NCI-H146 treated with DMSO at 0.1 percent for 48 hours (cell line): Measurements from ENCODE around the gene TCFL5.

Source experiments
- DNase-seq: peaks from one replicate; lab custom pipeline; 2025; ENCODE audit not compliant: unreplicated experiment; lab: John Stamatoyannopoulos, UW

The TCFL5 gene

DNA sequence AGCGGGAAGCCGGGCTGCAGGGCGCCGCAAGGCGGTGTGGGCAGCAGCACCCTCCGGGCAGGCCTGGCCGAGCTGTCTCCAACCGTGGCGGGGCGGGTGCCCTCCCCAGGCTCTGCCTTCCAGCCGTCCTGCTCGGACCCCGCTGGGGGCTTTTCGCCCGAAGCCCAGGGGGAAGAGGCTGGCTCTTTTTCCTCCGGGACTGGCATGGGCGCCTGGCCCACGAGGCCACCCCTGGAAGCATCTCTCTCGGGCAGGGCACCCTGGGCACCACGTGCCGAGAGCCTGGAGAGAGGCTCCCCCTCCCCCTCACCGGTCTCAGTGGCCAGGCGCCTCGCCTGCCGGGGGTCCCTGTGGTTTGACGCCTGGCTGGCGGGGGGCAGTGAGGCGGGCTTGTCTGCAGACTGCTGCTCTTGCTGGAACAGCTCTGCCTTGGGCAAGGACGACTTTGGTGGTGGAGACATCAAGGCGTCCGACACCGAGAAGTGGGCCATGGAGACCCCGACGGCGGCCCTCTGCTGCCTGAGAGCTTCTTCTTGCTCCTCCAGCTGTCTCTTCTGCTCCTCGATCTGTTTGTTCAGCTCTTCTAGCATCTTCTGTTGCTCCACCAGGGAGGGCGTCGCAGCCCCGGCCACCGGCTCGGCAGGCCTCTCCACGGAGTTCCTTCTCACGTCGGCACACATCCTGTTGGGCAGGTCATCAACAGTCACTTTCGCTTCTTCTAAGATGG, 19.5 kb upstream of the TCFL5 start:
- DNase-seq, result no peak

DNA sequence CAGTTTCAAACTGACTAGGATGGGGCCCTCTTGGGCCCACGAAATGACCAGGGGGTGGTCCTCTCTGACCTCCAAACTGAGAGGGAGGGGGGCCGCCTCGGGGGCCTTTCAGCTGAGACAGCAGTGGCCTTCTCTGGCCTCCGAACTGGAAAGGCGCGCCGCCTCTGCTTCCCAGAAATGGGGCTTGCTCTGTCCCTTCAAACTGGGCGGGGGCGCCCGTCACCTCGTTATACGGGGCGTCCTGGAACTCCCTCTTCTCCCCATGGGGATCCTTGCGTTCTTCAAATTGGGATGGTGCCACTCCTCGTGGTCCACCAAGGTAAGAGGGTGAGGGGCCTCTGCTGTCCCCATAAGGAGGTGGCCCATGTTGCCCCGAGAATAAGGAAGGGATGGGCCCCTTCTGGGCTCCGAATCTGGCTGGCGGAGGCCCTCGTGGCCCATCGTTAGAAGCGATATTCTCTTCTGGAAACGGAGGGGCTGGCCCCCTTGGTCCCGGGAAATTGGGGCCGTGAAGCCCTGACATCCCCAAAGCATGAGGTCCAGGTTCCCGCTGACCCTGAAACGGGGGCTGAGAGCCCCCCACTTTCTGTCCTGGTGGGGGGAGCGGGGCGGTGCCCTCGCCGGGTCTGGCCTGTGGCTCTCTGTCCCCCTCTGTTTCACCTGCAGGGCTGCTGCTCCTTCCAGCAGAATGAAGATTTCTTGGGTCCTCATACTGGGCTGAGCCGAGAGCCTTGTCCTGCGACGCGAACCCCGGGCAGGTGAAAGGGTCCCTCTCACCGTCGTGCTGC, 18.7 kb upstream of the TCFL5 start:
- DNase-seq, result no peak

DNA sequence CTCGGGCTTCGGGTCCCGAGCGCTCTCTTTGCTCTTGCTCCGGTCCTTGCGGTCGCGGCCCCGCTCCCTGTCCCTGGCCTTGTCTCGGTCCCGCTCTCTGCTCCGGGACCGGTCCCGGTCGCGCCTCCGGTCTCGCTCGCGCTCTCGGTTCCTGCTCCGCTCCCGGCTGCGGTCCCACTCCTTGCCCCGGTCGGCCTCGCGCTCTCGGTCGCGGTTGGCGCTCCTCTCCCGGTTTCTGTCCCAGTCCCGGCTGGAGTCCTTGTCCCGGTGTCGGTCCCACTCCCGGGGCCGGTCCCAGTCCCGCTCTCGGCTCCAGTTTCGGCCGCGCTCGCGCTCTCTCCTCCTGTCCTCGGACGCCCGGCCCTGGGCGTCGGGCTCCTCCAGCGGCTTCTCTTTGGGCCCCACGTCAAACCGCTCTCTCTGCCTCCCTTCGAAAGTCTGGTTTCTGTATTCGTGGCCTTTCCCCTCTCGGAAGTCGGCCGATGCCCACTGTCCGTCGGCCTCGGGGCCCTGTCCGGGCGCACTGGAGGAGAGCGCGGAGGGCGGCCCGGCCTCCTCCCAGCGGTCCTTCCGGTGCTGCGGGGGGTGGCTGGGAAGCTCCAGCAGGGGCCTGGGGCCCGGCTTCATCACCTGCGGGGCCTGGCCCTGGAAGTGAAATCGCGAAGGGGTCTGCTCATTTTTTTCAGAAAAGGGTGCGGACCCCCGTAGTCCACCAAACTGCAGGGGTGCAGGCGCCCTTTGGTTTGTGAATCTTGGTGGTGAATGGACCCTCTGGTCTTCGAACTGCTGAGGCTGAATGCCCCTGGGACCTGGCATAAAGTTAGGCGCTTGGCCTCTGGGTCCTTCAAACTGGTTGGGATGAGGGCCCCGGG, 17.9 kb upstream of the TCFL5 start:
- DNase-seq, result no peak

DNA sequence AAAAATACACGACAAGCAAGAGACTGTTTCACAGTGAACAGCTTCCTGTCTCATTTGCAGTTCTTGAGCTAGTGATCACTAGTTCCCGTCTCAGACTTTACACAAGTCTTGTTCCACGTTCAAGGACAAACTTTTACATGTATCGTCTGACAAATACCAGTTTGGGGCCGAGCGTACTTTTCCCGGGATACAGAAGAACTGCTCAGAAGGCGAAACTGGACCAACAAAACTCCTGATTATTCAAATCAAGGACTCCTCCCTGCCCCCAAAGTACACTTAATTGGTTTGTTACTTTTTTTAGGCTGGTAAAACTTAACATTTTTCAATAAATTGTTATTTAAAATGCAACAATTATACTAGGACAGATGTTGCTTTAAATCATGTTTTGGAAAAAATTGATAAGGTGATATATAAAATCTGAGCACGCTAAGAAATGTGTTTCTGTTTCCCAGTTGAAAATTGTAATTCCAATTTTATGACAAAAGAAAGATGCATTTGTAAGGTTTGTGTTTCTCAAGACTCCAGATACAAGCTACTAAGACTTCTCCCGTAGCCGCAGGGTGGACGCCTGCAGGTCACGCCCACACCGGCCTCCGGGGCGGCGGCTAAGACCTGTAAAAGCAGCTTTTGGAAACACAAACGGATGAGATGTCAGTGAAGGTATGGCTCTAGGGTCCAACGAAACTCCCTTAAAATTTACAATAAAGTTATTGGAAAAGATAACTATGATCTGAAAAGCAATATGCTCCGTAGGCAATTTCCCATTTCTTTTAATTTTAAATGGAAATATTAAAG, 16.8 kb upstream of the TCFL5 start:
- DNase-seq, result no peak

DNA sequence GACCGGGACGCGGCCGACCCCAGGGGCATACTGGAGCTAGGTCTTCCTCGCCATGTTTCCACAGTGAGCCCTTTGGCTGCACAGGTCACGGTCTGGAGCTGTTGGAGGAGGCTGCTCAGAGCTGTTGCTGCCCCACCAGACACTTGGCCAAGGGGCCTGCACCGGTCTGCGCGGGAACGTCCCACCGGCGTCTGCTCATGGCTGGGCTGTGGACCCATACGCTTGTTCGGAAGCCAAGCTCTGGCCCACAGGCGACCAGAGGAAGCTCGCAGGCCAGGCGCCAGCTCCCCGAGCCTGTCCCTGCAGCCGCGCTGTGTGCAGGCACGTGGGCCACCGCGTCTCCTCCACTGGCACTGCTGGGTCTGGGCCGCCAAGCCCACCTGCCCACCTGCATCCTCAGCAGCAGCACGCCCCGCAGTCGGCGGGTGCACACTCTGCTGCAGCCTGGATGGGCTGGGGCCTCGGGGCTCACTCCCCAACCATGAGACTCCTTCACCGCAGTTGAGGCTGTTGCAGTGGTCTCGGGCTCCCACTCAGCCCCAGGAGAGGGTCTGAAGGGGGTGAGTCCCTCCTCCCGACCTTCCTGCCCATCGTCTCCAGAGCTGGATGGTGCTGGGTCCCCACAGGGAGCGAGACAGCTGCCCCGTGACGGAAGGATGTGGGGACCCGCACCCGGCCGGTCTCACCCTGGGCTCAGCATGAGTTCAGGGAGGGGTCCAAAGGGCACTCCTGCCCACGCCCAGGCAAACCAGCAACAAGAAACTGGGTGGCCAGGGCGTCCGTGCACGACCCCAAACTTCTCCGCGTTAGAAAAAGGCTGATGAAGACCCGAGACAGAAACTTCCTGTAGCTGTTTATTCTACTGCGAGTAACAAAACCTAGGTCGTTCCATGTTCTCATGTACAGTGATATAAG, 15.5 kb upstream of the TCFL5 start:
- no peak for DNase-seq

DNA sequence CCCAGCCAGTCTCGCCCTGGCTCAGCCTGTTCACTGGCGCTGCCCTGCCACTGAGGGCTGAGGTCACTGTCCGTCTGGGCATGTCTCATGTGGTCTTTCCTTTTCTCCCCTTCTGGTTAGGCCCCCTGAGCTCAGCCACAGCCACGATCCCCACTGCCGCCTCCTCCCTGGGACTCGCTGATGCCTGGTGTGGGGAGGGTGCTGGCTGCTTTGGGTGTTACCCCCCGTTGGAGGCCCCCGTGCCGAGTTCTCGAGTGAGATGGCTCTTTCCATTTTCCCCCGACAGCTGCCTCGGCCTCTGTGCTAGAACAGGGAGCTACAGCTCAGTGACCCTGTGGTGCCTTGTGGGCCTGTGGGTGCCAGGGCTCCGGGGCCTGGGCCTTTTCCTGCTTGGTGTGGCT, 14.9 kb upstream of the TCFL5 start:
- DNase-seq, result no peak

DNA sequence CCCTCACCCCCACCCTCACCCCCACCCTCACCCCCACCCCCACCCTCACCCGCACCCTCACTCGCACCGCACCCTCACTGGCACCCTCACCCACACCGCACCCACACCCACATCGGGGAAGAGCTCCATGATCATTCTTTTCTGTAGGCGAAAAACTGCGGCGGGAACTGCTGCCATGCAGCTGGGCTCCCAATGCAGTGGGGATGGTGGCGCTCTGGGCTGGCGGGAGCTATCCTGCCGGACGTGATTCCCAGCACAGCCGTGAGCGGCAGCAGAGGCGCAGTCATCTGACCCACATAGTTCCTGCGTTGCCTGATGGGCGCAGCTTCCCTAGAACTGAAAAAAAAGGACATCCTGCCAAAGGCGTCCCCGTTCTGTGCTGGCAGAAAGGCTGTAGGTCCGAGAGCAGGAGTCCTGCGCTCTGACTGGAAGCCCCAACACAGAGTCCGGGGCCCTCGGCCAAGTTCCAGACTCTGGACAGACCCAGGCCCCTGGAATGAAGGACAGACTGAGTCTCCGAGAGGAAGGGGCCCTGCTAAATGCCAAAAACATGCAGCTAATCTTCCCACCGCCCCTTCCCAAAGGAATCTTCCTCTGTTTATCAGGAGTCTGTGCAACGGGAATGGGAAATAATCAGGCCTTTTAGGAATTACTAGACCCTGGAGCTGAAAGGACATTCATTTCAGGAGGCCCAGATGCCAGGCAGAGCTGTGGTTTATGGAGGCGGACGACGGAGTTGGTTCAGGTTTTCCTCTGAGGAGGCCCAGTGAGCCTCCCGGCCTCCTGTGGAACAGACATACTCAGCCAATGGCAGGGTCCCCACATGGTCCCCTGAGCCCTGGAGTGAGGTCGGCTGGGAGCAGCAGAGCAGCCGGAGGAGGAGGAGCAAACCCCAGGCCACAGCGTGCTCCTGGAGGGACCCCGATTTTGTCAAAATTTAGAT, 14.1 kb upstream of the TCFL5 start:
- peak; percentile 65 for DNase-seq

DNA sequence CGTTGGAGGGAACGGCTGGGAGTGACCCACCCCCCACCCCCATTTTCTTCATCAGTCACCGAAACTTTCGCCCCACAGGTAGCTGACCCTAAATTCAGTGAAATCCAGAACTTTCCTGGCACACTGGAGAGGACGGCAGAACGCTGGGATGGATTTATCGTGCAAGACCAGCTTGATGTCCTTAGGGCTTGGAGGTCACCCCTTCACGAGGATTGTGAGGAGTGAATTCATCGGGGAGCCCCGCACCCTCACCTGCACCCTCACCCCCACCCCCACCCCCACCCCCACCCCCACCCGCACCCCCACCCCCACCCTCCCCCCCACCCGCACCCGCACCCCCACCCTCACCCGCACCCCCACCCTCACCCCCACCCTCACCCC, 13.3 kb upstream of the TCFL5 start:
- no peak for DNase-seq

DNA sequence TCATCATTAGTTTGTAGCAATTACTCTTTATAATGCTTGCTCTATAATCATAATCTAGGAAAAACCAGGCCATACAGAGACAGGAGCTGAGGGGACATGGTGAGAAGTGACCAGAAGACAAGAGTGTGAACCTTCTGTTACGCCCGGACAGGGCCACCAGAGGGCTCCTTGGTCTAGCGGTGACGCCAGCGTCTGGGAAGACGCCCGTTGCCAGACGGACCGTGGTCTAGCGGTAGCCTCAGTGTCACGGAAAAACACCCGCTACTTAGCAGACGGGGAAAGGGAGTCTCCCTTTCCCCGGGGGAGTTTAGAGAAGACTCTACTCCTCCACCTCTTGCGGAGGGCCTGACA, 12.0 kb upstream of the TCFL5 start:
- peak; percentile 34 for DNase-seq

DNA sequence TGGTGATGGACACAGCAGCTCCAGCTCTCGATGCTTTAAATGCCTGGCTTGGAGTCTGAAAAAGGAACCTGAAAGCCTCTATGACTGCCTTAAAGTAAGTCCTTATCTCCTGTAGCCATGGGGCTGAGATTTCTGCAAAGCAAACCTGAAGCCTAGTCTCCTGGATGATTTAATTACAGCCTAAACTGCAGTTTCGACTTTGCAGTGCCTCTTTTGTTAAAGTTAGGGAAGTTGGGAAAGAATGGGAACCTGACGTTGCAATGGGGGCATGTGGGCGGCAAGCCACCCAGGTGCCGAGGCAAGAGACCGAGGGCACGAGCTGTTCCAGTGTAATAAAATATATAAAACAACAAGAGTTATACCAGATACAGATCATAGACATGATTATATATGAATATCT, 11.7 kb upstream of the TCFL5 start:
- DNase-seq, result no peak

DNA sequence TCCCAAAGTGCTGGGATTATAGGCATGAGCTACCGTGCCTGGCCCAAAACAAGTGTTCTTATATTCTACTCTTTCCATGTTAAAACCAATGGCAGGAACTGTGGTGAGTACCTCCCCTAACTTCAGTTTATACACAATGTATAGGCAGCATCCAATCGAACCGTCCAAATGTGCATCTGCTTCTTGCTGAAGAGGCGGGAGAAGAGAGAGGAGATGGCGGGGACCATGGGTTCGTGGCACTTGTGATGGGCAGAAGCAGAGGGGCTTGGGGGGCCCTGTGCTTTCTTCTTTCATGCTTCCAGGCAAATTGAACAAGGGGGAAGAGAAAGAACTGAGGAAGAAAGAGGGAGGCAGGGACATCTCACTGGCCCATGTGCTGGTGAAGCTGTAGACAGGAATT, 11.2 kb upstream of the TCFL5 start:
- no peak for DNase-seq

DNA sequence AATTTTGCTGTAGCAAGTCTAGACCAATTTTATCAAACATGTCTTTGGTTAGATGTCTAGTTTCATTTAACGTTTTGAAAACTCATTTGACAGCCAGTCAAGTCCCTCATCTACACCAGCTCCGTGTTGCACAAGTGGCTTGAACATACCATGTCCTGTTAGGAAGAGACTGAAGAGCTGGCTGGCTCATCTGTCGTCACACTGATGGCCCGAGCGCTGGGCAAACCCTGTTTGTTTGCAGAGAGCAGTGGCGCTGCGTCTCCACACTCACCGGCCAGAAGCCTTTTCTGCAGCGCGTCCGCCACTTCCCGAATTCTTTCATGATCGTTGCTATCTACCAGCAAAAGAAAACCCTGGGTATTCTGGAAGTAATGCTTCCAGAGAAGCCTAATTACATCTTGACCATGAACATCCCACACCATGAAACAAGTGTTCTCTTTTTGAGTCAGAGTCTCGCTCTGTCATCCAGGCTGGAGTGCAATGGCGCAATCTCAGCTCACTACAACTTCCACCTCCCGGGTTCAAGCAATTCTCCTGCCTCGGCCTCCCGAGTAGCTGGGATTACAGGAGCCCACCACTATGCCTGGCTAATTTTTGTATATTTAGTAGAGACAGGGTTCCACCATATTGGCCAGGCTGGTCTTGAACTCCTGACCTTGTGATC, 10.7 kb upstream of the TCFL5 start:
- no peak for DNase-seq

DNA sequence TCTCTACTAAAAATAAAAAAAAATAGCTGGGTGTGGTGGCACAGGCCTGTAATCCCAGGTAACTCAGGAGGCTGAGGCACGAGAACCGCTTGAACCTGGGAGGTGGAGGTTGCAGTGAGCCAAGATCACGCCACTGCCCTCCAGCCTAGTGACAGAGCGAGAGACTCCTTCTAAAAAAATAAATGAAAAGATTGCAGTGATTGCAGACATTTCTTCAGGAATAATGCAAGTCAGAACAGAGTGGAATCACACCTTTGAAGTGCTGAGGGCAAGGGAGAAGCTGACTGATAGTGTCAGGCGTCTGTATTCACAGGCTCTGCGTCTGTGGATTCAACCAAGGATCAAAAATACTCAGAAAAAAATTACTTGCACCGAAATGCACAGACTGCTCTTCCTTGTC, 2.6 kb upstream of the TCFL5 start:
- DNase-seq, result no peak

DNA sequence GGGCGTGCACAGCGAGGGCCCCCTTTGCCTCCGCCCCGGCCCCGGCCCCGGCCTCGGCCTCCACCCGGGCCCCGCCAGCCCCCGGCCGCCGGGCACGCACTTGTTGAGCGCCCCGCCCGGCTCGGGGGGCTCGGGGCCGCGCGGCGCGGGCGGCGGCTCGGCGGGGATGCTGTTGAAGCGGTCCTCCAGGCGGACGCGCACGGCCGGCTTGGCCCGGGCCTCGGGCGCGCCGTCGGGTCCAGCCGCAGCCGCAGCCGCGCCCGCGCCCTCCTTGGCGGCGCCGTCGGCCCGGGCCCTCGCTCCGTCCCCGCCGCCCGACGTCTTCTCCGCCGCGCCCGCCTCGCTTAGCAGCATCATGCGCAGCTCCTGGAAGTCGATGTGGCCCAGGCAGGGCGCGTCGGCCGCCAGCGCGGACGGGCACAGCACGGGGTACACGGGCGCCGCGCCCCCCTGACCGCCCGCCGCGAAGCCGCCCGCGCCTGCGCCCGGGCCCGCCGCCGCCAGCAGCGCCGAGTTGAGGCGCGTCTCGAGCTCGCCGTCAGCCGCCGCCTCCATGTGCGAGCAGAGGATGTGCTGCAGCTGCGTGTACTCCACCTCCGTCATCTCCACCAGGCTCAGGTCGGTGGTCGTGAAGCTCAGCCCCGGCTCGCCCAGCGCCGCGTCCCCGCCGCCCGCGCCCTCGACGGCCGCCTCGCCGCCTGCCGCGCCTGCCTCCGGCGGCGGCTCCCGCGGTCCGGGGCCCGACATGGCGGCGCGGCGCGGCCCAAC, 514 bp downstream of the TCFL5 start:
- no peak for DNase-seq

DNA sequence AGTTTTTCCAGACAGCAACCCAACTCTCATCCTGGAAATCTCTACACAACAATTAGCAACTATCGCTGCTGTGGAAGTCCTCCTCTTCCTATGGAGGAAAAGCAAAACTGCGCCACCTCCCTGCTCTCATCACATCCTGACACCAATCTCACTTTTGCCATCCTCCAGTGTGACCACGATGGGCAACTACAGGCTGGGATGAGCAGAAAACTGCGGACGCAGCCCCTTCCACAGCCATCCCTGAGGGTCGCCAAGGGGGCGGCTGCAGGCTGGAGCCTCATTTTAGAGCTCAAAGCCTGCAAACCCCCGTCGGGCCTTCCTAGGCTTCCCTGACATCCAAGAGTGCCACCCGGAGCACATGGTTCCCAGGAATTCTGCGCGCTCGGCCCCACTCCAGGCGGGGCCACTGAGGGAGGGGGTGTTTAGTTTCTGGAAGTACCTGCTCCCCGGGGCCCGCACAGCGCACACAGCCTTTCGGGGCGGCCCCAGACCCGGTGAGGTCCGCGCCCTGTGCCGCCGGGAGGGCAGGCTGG, 1.2 kb downstream of the TCFL5 start:
- DNase-seq, result no peak

DNA sequence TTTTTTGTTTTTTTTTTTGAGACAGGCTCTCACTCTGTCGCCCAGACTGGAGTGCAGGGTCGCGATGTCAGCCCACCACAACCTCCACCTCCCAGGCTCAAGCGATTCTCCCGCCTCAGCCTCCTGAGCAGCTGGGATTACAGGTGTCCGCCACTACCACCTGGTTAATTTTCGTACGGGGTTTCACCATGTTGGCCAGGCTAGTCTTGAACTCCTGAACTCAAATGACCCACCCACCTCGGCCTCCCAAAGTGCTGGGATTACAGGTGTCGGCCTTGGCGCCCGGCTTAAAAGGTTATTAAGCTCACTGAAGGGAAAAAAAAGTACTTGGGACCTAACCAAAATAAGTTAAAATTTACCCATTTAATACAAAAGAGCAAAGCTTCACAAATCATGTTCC, 1.9 kb downstream of the TCFL5 start:
- no peak for DNase-seq

DNA sequence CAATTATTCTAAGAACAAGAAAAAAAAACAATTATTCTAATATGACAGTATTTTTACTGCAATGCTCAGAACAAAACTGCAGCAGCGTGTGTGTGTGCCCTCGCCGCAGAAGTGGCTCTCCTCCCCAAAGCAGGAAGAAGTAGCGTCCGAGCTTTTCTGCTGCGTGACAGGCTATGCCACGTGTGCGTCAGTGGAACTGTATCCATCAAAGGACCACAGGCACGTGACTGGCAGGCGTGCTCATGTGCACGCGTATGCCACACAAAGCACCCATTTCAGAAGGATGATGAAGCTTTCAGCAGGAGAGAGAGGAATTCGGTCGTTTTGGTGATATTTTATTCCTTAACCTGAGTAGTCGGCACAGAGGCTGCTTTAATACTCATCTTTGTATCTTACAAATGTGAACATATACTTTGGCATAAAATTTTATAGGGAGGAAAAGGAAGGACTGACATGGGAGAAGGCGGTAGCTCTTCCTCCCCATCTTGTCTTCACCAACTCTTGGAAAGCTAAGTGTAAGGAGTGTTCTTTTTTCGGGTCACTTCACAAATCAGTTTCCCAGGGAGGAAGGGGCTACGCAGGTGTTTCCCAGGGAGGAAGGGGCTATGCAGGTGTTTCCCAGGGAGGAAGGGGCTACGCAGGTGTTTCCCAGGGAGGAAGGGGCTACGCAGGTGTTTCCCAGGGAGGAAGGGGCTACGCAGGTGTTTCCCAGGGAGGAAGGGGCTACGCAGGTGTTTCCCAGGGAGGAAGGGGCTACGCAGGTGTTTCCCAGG, 3.4 kb downstream of the TCFL5 start:
- DNase-seq, result no peak
